Measurements from ENCODE around the gene DHTKD1.
"Not testable (repeated sequence)": the region's sequence is repeated elsewhere in the genome, so short reads cannot be mapped to it uniquely, and the experiment has no call there.

Gene DHTKD1

DNA sequence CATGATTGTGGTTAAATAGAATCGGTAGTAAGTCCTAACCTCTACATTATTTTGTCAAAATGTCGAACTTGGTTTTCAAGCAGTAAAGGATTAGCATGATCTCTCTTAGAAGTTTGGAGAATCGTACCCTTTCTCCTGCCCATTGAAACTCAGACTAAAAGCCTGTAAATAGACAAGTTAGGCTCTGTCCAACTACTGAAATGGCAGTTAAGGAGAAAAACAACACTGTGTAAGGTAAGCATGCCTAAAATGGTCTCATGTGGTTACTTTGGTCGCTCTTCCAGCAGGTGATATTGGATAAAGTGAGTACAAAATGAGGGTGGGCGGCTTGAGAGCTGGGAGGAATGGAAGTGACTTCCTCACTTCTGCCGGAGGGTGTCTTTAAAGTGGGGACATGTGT is 85.8 kb downstream of the DHTKD1 start:
- no peak for DNase-seq

DNA sequence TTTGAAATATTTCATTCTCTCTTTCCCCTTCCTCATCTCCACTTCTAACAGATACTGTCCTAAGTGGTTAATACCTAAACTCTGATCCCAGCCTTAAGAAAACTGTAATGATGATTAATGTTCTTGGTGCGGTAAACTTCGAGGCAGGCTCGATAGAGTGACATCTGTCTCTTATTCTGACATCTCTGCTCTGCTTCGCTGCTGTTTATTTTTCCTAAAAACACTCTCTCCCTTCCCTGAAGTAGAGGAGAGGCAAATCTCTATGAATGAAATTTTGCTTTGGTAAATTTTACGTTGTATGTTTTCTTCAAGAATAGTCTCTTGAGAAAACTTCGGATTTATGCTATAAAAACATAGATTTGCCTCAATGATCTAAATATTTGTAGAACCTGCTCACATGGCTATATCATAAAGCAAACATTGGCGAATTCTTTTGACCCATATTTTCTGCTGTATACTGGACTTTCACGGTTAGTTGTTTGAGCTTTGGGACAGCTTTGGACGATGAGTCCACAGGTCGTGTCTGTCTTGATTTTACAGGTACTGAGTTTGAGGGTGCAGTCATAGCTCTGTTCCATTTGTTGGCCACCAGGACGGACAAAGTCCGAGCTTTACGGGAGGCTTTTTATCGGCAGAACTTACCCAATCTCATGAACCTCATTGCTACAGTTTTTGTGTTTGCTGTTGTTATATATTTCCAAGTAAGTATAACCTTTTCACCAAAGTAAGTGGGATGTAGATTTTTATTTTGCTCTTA is 87.8 kb downstream of the DHTKD1 start:
- DNase-seq: no peak

DNA sequence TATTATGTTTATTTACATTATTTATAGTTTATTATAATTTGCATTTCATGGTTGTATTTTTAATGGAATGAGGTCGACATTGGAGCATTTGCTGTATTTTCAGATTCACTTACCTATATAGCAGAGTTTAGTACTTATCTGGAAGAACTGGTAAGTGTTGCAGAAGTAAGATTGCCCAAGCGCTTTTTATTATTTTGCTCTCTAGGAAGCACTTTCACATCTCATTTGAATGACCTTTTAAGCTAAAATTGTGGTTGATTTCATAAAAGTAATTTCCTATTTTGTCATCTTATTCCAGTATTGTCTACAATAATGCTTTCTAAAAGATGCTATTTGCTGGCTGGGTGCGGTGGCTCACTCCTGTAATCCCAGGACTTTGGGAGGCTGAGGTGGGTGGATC is 89.4 kb downstream of the DHTKD1 start:
- no peak for DNase-seq

DNA sequence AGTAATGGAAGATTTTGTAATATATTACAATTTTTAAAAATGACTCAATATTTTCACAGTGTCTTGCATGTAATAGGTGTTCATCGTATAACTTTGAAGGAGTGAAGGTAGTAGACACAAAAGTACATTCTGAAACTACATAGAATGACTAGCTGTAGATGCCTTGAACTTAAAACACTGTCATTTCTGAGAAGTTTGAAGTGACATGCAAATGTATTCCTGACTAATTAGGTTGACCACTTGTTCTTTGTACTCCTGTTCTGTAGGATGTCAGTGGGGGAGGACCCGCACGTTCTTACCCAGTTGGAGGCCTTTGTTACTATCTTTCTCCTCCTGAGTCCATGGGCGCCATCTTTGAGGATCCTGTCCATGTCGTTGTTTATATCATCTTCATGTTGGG is 91.9 kb downstream of the DHTKD1 start:
- no peak for DNase-seq

DNA sequence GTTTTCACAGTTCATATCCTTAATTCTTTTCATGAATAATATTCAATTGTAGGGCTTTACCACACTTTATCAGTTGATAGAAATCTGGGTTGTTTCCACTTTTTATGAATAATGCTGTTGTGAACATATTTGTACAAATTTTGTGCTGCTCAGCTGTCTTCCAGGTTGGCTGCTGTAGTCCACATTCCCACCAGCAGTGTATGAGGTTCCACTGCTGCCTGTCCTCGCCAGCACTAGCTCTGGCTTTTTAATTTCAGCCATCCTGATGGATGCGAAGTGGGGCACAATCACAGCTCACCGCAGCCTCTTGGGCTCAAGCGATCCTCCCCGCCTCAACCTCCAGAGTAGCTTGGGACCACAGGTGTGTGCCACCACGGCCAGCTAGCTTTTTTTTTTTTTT is 94.2 kb downstream of the DHTKD1 start:
- no peak for DNase-seq

DNA sequence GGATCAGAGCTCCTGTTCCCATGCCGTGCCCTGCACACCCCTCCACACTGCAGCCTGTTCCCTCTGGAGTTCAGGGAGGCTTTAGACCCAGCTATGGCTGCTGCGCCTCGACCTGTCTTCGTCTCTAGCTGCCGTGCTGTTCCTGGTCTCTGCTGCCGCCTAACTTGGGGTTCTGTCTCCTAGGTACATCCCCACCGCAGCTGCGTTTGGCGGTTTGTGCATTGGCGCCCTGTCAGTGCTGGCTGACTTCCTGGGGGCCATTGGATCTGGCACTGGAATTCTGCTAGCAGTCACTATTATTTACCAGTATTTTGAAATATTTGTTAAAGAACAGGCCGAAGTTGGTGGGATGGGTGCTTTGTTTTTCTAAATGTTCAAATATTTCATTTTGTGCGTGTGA is 95.3 kb downstream of the DHTKD1 start:
- DNase-seq: no peak

DNA sequence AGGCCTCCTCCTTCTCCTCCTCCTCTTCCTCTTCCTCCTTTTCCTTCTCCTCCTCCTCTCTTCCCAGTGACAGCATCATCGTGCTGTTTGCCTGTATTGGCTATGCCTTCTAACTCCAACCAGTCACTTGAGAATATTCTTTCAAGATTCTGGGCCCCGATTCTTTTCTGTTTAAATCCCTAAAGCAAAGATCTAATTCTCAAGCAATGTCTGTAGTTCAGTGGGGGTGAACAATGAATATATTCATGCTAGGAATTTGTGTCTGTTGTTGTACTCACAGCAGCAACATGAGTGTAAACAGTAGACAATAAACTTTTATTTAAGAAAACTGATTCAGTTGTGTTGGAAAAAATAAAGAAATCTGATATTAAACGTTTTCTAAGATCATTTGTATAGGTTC is 96.3 kb downstream of the DHTKD1 start:
- no peak for DNase-seq

DNA sequence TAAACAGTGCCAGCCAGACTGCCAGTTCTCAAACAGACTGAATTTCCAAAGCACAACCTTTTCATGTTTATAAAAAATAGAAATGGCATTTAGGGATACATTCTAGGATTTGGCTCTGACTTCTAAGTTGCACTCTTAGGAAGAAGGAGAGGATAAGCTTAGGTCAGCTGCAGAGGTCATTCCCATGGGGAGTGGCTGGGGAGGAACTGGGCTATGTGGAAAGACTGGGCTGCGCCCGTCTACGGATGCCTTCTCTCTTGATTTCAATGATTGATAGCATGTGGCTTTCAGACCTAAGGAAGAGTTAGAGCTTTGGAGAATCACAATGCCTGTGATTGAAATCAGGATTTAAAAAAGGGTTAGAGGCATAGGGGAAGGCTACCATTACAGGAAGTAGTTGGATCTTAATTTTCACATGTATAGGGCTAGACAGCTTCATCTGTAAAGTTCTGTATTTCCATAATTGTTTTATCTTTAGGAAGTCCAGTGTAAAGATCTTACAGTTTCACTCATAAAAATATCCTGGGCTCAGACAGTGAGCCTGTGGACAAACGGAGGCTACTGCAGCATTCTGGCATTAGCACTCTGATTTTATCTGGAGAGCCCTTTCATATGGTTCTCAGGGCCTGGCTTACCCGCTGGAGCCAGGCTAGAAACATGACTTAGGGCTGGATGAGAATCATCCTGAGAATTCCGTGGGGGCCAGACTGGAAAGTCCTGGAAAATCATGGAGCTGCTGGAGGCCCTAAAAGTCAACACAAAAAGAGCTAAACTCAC is 97.4 kb downstream of the DHTKD1 start:
- no peak for DNase-seq

DNA sequence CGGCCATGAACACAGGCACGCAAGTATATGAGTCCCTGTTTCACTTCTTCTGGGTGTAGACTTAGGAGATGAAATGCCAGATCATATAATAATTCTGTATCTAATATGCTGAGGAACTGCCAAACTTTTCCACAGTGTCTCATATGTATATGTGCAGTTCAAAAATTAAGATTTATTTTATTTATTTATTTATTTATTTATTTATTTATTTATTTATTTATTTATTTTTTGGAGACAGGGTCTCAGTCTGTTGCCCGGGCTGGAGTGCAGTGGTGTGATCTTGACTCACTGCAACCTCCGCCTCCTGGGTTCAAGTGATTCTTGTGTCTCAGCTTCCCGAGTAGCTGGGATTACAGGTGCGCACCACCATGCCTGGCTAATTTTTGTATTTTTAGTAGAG is 102.8 kb downstream of the DHTKD1 start:
- DNase-seq: not testable (repeated sequence)
